DOHH2 (cell line): ENCODE data around the gene GALNT7.

Experiments used
- H3F3A ChIP-seq: fragments of 200-600 bp; sonication (generic), shearing (Covaris generic); 2 replicates; pipeline ENCODE4 v1.6.0; 2016; ENCODE audit warnings: antibody characterized with exemption, mild to moderate bottlenecking; ENCODE audit not compliant: control insufficient read depth, insufficient read depth
- H3K27ac ChIP-seq: fragments of 200-600 bp; sonication (generic); 2 replicates; pipeline ENCODE4 v1.5.1; 2014; ENCODE audit warnings: low read depth, mild to moderate bottlenecking, low read length, moderate library complexity
- H3K27me3 ChIP-seq: fragments of 200-600 bp; sonication (generic); 2 replicates; pipeline ENCODE4 v1.6.1; 2014; ENCODE audit warnings: mild to moderate bottlenecking, low read length, mixed read lengths; ENCODE audit not compliant: control insufficient read depth
- H3K36me3 ChIP-seq: fragments of 200-600 bp; sonication (generic); 2 replicates; pipeline ENCODE4 v1.6.1; 2014; ENCODE audit warnings: mild to moderate bottlenecking, low read length, moderate library complexity, mixed read lengths; ENCODE audit not compliant: control insufficient read depth
- H3K4me1 ChIP-seq: fragments of 200-600 bp; sonication (generic); 2 replicates; pipeline ENCODE4 v1.6.1; 2014; ENCODE audit warnings: mild to moderate bottlenecking, low read length, mixed read lengths; ENCODE audit not compliant: control insufficient read depth
- H3K4me2 ChIP-seq: fragments of 200-600 bp; sonication (generic); 2 replicates; pipeline ENCODE4 v1.6.0; 2014; ENCODE audit warnings: mild to moderate bottlenecking, low read length, moderate library complexity
- H3K4me3 ChIP-seq: fragments of 200-600 bp; sonication (generic); 2 replicates; pipeline ENCODE4 v1.5.1; 2014; ENCODE audit warnings: mild to moderate bottlenecking, low read length, mixed read lengths
- H3K79me2 ChIP-seq: fragments of 200-600 bp; sonication (generic); 2 replicates; pipeline ENCODE4 v1.6.1; 2014; ENCODE audit warnings: mild to moderate bottlenecking, low read length, mixed read lengths; ENCODE audit not compliant: control insufficient read depth
- H3K9me2 ChIP-seq: fragments of 200-600 bp; sonication (generic); replicated peaks from 2 replicates; pipeline ENCODE4 v1.6.1; 2014; ENCODE audit warnings: mild to moderate bottlenecking, low read length, mixed read lengths; ENCODE audit not compliant: control insufficient read depth
- H3K9me3 ChIP-seq: fragments of 200-600 bp; sonication (generic); 2 replicates; pipeline ENCODE4 v1.6.1; 2014; ENCODE audit warnings: antibody characterized with exemption, low read length, mixed read lengths; ENCODE audit not compliant: control insufficient read depth, insufficient read depth
- H4K20me1 ChIP-seq: fragments of 200-600 bp; sonication (generic); 2 replicates; pipeline ENCODE4 v1.6.0; 2014; ENCODE audit warnings: low read depth, mild to moderate bottlenecking, antibody characterized with exemption, low read length, moderate library complexity; ENCODE audit not compliant: control insufficient read depth, insufficient read depth
- EZH2phosphoT487 ChIP-seq: fragments of 200-600 bp; sonication (generic); IDR thresholded peaks from 2 replicates; pipeline ENCODE4 v1.6.1; 2017; ENCODE audit warnings: borderline replicate concordance, mild to moderate bottlenecking, antibody characterized with exemption, low read length, moderate library complexity, mixed read lengths
- TF ChIP-seq, protein P1 (sequence below): fragments of 200-600 bp; sonication (generic); IDR thresholded peaks from one replicate; pipeline ENCODE4 v1.5.1; 2014; ENCODE audit warnings: antibody characterized with exemption, mild to moderate bottlenecking, low read depth, low read length; ENCODE audit not compliant: poor library complexity, severe bottlenecking

Gene GALNT7

DNA sequence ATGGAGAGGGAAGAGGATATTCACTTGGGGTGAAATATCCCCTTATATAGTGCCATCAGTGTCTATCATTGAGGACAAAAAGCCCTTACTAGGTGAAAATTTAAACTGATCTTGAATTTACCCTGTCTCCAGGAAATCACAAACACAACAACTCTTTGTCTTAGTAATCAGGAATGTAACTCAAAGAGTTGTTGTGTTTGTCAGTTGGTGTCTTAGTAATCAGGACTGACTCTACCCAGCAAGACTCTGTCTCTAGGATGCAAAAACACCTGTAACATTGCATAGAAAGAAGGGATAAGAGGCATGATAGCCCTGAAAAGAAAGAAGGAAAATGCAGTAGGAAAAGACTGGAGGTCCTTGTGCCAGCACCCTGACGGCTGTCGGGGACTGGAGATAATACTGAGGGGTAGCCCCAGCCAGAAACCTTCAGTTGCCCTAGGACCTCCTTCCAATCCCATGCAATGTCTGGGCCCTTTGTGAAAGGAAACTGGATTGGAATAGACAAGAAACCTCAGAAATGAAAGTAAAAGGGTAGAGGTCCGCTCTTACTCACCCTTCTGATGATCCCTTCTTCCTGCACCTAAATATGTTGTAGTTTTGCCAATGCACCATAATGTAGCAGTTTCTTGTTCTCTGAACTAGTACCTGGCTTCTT, 120.2 kb downstream of the GALNT7 start:
- Histone ChIP-seq H3F3A (no peaks in the 10 kb centered on the region), H3K79me2 (peaks cover 5% of the 10 kb centered on the region), H3K27ac (no peak overlapping the region), H3K36me3 (peaks cover 11% of the 10 kb centered on the region), H3K4me2 (no peak overlapping the region), H3K9me2 (no peaks in the 10 kb centered on the region), H3K27me3 (no peaks in the 10 kb centered on the region), H3K4me3 (no peak overlapping the region), H3K4me1 (no peaks in the 10 kb centered on the region), H3K9me3 (peaks cover 20% of the 10 kb centered on the region), H4K20me1 (no peaks in the 10 kb centered on the region)
- no peak for TF ChIP-seq EZH2phosphoT487
- TF ChIP-seq, protein P1, sequence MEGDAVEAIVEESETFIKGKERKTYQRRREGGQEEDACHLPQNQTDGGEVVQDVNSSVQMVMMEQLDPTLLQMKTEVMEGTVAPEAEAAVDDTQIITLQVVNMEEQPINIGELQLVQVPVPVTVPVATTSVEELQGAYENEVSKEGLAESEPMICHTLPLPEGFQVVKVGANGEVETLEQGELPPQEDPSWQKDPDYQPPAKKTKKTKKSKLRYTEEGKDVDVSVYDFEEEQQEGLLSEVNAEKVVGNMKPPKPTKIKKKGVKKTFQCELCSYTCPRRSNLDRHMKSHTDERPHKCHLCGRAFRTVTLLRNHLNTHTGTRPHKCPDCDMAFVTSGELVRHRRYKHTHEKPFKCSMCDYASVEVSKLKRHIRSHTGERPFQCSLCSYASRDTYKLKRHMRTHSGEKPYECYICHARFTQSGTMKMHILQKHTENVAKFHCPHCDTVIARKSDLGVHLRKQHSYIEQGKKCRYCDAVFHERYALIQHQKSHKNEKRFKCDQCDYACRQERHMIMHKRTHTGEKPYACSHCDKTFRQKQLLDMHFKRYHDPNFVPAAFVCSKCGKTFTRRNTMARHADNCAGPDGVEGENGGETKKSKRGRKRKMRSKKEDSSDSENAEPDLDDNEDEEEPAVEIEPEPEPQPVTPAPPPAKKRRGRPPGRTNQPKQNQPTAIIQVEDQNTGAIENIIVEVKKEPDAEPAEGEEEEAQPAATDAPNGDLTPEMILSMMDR: no peak

DNA sequence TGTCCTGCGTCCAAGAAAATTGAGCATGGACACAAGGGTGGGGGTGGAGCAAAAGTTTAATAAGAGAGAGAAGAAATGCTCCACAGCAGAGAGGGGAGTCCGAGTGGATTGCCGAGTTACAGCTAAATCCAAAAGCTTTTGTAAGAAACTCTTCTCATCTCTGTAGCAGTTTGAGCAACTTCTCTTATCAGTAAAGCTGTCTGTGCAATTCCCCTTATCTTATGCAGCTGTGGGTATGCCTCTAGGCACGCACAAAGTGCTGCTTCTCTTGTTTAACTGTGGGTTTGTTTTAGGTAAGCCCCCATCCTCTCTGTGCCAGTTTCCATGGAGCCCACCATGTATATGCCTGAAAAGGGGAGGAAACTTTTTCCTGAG, 120.7 kb downstream of the GALNT7 start:
- no peak overlapping the region for H3K27ac ChIP-seq
- H4K20me1 ChIP-seq: no peaks in the 10 kb centered on the region
- peaks cover 11% of the 10 kb centered on the region for H3K36me3 ChIP-seq
- no peaks in the 10 kb centered on the region for H3K9me2 ChIP-seq
- H3K4me2 ChIP-seq: no peak overlapping the region
- no peaks in the 10 kb centered on the region for H3K4me1 ChIP-seq
- peaks cover 19% of the 10 kb centered on the region; the same call in 1 of the 2 replicates for H3K9me3 ChIP-seq
- no peak overlapping the region for H3K4me3 ChIP-seq
- no peaks in the 10 kb centered on the region for H3F3A ChIP-seq
- peaks cover 5% of the 10 kb centered on the region for H3K79me2 ChIP-seq
- no peaks in the 10 kb centered on the region for H3K27me3 ChIP-seq
- TF ChIP-seq, protein P1: no peak
- no peak for TF ChIP-seq EZH2phosphoT487

DNA sequence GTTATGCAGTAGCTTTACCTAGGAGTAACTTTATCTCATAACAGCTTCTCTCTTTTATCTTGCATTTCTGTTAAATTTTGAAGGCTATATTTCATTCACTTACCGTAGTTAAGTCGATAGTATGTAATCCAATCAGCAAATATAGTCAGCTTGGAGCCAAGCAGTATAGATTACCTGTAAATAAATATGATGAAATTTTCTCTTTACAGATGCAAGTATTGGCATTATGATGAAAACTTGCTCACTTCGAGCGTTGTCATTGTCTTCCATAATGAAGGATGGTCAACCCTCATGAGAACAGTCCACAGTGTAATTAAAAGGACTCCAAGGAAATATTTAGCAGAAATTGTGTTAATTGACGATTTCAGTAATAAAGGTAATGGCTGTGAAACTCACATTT, 123.3 kb downstream of the GALNT7 start:
- TF ChIP-seq EZH2phosphoT487: no peak
- TF ChIP-seq, protein P1: no peak
- H4K20me1 ChIP-seq: no peaks in the 10 kb centered on the region
- no peak overlapping the region for H3K4me2 ChIP-seq
- H3K27me3 ChIP-seq: no peaks in the 10 kb centered on the region
- H3K27ac ChIP-seq: no peak overlapping the region
- H3K4me3 ChIP-seq: no peak overlapping the region
- no peaks in the 10 kb centered on the region for H3F3A ChIP-seq
- H3K79me2 ChIP-seq: peaks cover 5% of the 10 kb centered on the region
- no peaks in the 10 kb centered on the region for H3K4me1 ChIP-seq
- no peaks in the 10 kb centered on the region for H3K9me2 ChIP-seq
- peaks cover 14% of the 10 kb centered on the region for H3K36me3 ChIP-seq
- H3K9me3 ChIP-seq: peaks cover 6% of the 10 kb centered on the region; the same call in 1 of the 2 replicates
